NCI-H748 treated with DMSO at 0.1 percent for 48 hours (cell line): Measurements from ENCODE around the gene NRXN3.

Experiments used
- DNase-seq: peaks from one replicate; lab custom pipeline; 2025; lab: John Stamatoyannopoulos, UW

The NRXN3 gene

GRCh38 chr14:79137045-79137430, 966.9 kb downstream of the NRXN3 start:
- DNase-seq: no peak

- DNase-seq: no peak
Measured at GRCh38 chr14:79137836-79138235, 967.7 kb downstream of the NRXN3 start.

- DNase-seq: no peak
Measured at GRCh38 chr14:79144896-79145295, 974.7 kb downstream of the NRXN3 start.

GRCh38 chr14:79150226-79150625, 980.1 kb downstream of the NRXN3 start:
- no peak for DNase-seq

GRCh38 chr14:79157369-79157768, 987.2 kb downstream of the NRXN3 start:
- no peak for DNase-seq

- no peak for DNase-seq
Measured at GRCh38 chr14:79161571-79161970, 991.4 kb downstream of the NRXN3 start.

- DNase-seq: no peak
Measured at GRCh38 chr14:79162833-79163232, 992.7 kb downstream of the NRXN3 start.

GRCh38 chr14:79165471-79166090, 995.4 kb downstream of the NRXN3 start:
- DNase-seq: no peak

- no peak for DNase-seq
Measured at GRCh38 chr14:79166171-79166570, 996.0 kb downstream of the NRXN3 start.

- DNase-seq: no peak
Measured at GRCh38 chr14:79167957-79168356, 997.8 kb downstream of the NRXN3 start.

- no peak for DNase-seq
Measured at GRCh38 chr14:79175671-79176070, 1005.5 kb downstream of the NRXN3 start.

GRCh38 chr14:79177106-79177505, 1006.9 kb downstream of the NRXN3 start:
- no peak for DNase-seq

GRCh38 chr14:79178719-79179118, 1008.5 kb downstream of the NRXN3 start:
- DNase-seq: no peak

- no peak for DNase-seq
Measured at GRCh38 chr14:79179985-79180384, 1009.8 kb downstream of the NRXN3 start.

- DNase-seq: no peak
Measured at GRCh38 chr14:79180656-79181055, 1010.5 kb downstream of the NRXN3 start.

- DNase-seq: no peak
Measured at GRCh38 chr14:79186523-79186922, 1016.4 kb downstream of the NRXN3 start.

GRCh38 chr14:79193689-79194477, 1023.7 kb downstream of the NRXN3 start:
- DNase-seq: no peak

- no peak for DNase-seq
Measured at GRCh38 chr14:79196216-79196615, 1026.0 kb downstream of the NRXN3 start.

GRCh38 chr14:79197516-79197915, 1027.3 kb downstream of the NRXN3 start:
- no peak for DNase-seq

- no peak for DNase-seq
Measured at GRCh38 chr14:79199217-79199616, 1029.0 kb downstream of the NRXN3 start.

GRCh38 chr14:79201564-79202207, 1031.5 kb downstream of the NRXN3 start:
- DNase-seq: no peak

GRCh38 chr14:79204591-79204990, 1034.4 kb downstream of the NRXN3 start:
- no peak for DNase-seq

GRCh38 chr14:79209418-79209817, 1039.2 kb downstream of the NRXN3 start:
- DNase-seq: no peak
